ENCODE data around the gene CYTH3. TPM values are rescaled to one million over a fixed set of nuclear protein-coding genes. Genes with fewer than 3 reads are reported as not detected.

CYTH3 gene
- total and polyA plus RNA-seq, 9 of the 15 experiments (the other 6 are each of a cell fraction or from before 2014, with no cell fraction given): 0.25 to 15.2 (median 11.4) TPM

DNA sequence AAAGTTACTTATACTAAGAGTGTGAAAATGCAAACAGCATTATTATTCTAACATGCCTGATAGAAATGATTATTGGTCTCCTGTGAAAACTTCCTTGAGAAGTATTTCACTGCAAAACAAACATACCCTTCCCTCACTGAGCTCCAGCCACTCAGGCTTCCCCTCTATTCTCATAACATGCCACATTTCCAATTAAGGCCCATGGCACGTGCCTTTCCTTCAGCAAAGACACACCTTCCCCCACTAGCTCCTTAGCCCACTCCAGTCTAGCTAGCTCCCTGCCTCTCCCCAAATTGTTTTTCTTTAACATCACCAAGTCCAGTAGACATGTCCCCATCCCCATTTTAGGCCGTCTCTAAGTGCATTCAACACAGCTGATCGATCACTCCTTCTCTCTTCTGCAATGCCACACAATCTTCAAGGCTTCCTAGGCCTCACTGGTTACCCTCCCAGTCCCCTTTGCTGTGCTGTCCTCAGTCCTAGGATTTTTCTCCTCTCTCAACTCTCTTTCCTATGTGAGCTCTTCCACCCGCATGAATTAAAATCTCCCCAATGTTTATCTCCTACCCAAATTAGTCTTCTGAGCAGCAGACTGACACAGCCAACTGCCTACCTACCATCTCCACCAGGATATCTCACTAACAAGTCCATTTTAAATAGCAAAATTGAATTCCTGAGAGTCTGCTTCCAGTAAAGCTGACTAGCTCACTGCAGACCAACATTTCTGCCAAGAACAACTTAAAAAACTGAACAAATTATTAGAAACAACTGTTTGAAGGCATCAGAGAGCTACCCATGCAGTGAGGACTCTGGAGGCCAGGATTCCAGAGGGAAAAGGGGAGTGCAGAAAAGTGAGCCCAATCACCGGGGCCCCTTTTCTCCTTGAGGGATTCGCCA is 11.9 kb downstream of the CYTH3 start (continued):
- TF ChIP-seq, protein P1, sequence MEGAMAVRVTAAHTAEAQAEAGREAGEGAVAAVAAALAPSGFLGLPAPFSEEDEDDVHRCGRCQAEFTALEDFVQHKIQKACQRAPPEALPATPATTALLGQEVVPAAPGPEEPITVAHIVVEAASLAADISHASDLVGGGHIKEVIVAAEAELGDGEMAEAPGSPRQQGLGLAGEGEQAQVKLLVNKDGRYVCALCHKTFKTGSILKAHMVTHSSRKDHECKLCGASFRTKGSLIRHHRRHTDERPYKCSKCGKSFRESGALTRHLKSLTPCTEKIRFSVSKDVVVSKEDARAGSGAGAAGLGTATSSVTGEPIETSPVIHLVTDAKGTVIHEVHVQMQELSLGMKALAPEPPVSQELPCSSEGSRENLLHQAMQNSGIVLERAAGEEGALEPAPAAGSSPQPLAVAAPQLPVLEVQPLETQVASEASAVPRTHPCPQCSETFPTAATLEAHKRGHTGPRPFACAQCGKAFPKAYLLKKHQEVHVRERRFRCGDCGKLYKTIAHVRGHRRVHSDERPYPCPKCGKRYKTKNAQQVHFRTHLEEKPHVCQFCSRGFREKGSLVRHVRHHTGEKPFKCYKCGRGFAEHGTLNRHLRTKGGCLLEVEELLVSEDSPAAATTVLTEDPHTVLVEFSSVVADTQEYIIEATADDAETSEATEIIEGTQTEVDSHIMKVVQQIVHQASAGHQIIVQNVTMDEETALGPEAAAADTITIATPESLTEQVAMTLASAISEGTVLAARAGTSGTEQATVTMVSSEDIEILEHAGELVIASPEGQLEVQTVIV (CRISPR knock-in tag; IDR thresholded peaks at IDR 0.05; ENCODE audit: borderline replicate concordance): no peak
- no peak for TF ChIP-seq ZFPM2 (CRISPR knock-in tag; IDR thresholded peaks at IDR 0.05)

DNA sequence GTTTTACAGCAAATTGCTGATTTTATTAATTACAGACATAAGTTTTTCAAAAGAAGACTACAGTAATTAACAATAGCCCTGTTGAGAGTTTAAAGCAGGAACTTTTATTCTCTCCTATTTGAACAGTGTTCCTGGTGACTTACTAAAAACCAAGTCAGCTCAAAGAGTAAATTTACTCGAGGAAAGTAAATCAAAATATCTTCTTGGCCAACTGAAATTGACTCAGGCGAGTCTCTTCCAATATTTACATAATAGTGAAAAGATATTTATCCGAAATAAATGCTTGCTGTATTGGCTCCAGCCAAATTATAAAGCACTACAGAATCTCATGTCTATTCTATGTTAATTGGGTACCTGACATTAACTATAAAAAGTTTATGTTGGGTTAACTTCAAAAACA is 13.2 kb downstream of the CYTH3 start:
- WGBS (ENCODE audit: insufficient coverage, low coverage, missing lambda C conversion rate): 61% methylated on average over 3 of the region's 3 CpGs
- ChIA-PET POLR2A (interaction anchor here (1.0 to 3.5 kb wide), 5 partner anchors 9 to 118 kb away, joined by 3 to 18 read pairs (median 7); no protein-coding TSS in a partner anchor), CTCF (ENCODE audit: low intra/inter-chr PET ratio) (no interaction called here)
- DNase-seq (ENCODE audit: extremely low read depth in 1 of 4, low spot score in 3 of 4) (no peak), ATAC-seq (no peak), FAIRE-seq (no peak)
- Histone ChIP-seq H3K9ac (ENCODE audit: insufficient read depth in 1 of 2, low read depth in 2 of 2, low read length in 2 of 2) (no peak overlapping the region), H3K27ac (ENCODE audit: extremely low read depth, low read depth, low read length) (no peak overlapping the region), H2AFZ (ENCODE audit: low read depth, low read length) (no peak overlapping the region), H3K4me3 (no peak overlapping the region), H3K9me3 (replicated peaks; ENCODE audit: control insufficient read depth, insufficient read depth, low read depth, low read length) (no peaks in the 10 kb centered on the region), H3K4me2 (ENCODE audit: insufficient read depth, low read length) (no peak overlapping the region), H3K4me1 (replicated peaks in 1 of 2; ENCODE audit: control insufficient read depth in 2 of 2, insufficient read depth in 2 of 2, low read length in 2 of 2) (peaks cover 0 to 26% of the 10 kb centered on the region in 2 experiments; a peak in 4 of 5 replicates), H3K9me1 (ENCODE audit: control insufficient read depth, insufficient read depth, low read length) (no peaks in the 10 kb centered on the region), H3K79me2 (ENCODE audit: control insufficient read depth, insufficient read depth, low read length) (peaks cover 65% of the 10 kb centered on the region), H3K36me3 (ENCODE audit: control insufficient read depth, insufficient read depth, low read length) (peaks cover 2% of the 10 kb centered on the region; the same call in 1 of the 3 replicates), H3K27me3 (ENCODE audit: control insufficient read depth in 2 of 2, insufficient read depth in 2 of 2, low read length in 2 of 2) (no peaks in the 10 kb centered on the region), H4K20me1 (replicated peaks; ENCODE audit: control insufficient read depth, insufficient read depth, low read length) (no peaks in the 10 kb centered on the region; the same call in 1 of the 2 replicates)
- in situ Hi-C loops (cut with MboI): no loop called here
- BruUV-seq (replicated peaks): no TSS peak
- no peak for TF ChIP-seq KDM5B (IDR thresholded peaks at IDR 0.05; ENCODE audit: insufficient replicate concordance, low read depth, low read length)
- TF ChIP-seq, protein P2, sequence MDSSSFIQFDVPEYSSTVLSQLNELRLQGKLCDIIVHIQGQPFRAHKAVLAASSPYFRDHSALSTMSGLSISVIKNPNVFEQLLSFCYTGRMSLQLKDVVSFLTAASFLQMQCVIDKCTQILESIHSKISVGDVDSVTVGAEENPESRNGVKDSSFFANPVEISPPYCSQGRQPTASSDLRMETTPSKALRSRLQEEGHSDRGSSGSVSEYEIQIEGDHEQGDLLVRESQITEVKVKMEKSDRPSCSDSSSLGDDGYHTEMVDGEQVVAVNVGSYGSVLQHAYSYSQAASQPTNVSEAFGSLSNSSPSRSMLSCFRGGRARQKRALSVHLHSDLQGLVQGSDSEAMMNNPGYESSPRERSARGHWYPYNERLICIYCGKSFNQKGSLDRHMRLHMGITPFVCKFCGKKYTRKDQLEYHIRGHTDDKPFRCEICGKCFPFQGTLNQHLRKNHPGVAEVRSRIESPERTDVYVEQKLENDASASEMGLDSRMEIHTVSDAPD (CRISPR knock-in tag; IDR thresholded peaks at IDR 0.05): no peak
- TF ChIP-seq ZNF23 (CRISPR knock-in tag; IDR thresholded peaks at IDR 0.05): no peak
- no peak for TF ChIP-seq CBX3 (IDR thresholded peaks at IDR 0.05; ENCODE audit: borderline replicate concordance in 1 of 2, low read length in 2 of 2)
- TF ChIP-seq, protein P3, sequence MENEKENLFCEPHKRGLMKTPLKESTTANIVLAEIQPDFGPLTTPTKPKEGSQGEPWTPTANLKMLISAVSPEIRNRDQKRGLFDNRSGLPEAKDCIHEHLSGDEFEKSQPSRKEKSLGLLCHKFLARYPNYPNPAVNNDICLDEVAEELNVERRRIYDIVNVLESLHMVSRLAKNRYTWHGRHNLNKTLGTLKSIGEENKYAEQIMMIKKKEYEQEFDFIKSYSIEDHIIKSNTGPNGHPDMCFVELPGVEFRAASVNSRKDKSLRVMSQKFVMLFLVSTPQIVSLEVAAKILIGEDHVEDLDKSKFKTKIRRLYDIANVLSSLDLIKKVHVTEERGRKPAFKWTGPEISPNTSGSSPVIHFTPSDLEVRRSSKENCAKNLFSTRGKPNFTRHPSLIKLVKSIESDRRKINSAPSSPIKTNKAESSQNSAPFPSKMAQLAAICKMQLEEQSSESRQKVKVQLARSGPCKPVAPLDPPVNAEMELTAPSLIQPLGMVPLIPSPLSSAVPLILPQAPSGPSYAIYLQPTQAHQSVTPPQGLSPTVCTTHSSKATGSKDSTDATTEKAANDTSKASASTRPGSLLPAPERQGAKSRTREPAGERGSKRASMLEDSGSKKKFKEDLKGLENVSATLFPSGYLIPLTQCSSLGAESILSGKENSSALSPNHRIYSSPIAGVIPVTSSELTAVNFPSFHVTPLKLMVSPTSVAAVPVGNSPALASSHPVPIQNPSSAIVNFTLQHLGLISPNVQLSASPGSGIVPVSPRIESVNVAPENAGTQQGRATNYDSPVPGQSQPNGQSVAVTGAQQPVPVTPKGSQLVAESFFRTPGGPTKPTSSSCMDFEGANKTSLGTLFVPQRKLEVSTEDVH (IDR thresholded peaks at IDR 0.05; ENCODE audit: low read depth, partially characterized antibody): no peak
- no peak for TF ChIP-seq SRSF7 (optimal IDR thresholded peaks at IDR 0.05; ENCODE audit: low read depth, low read length)
- TF ChIP-seq, protein P4, sequence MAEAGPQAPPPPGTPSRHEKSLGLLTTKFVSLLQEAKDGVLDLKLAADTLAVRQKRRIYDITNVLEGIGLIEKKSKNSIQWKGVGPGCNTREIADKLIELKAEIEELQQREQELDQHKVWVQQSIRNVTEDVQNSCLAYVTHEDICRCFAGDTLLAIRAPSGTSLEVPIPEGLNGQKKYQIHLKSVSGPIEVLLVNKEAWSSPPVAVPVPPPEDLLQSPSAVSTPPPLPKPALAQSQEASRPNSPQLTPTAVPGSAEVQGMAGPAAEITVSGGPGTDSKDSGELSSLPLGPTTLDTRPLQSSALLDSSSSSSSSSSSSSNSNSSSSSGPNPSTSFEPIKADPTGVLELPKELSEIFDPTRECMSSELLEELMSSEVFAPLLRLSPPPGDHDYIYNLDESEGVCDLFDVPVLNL (CRISPR knock-in tag; IDR thresholded peaks at IDR 0.05; ENCODE audit: low read depth): no peak
- no peak for TF ChIP-seq SMARCA4 (IDR thresholded peaks at IDR 0.05)
- intact Hi-C loops (cut with micrococcal nuclease): loop anchor here (5.0 kb wide), 1 partner anchor 63 kb away; no protein-coding TSS in a partner anchor

All from K562 (cell line).